ENCODE data around the gene SPIN3. TPM values are rescaled to one million over a fixed set of nuclear protein-coding genes. Genes with fewer than 3 reads are reported as not detected.
"Not testable (repeated sequence)": the region's sequence is repeated elsewhere in the genome, so short reads cannot be mapped to it uniquely, and the experiment has no call there.

SPIN3 gene
- total RNA-seq, 1 experiment from 2014 or later = 15.1 TPM

GRCh38 chrX:57044245-57044644 is 48.9 kb upstream of the SPIN3 start:
- Mint-ChIP-seq H3K27me3 (ENCODE audit: low read depth) (no peaks in the 10 kb centered on the region; the same call in 1 of the 2 replicates), H3K27ac (no peak overlapping the region), H3K36me3 (no peaks in the 10 kb centered on the region), H3K4me1 (no peaks in the 10 kb centered on the region), H3K4me3 (no peak overlapping the region), H3K9me3 (peaks cover 3% of the 10 kb centered on the region)
- no peak for TF ChIP-seq CBFB (CRISPR knock-in tag; IDR thresholded peaks at IDR 0.05; ENCODE audit: low read depth)
- no peak for TF ChIP-seq PRRX2 (CRISPR knock-in tag; IDR thresholded peaks at IDR 0.05)
- TF ChIP-seq ZSCAN18 (CRISPR knock-in tag; IDR thresholded peaks at IDR 0.05) = no peak
- TF ChIP-seq USF2 (CRISPR knock-in tag; IDR thresholded peaks at IDR 0.05) = no peak
- TF ChIP-seq ETV6 (CRISPR knock-in tag; IDR thresholded peaks at IDR 0.05) = no peak
- no peak for TF ChIP-seq PRDM15 (CRISPR knock-in tag; IDR thresholded peaks at IDR 0.05)
- CTCF ChIA-PET = no interaction called here
- POLR2A ChIA-PET = no interaction called here
- no peak for ATAC-seq
- DNase-seq (ENCODE audit: low spot score) = no peak

GRCh38 chrX:57037265-57037664 is 41.9 kb upstream of the SPIN3 start:
- H3K27me3 Mint-ChIP-seq (ENCODE audit: low read depth) = peaks cover 15% of the 10 kb centered on the region
- CTCF ChIA-PET; H3K27ac Mint-ChIP-seq; H3K4me1 Mint-ChIP-seq; POLR2A ChIA-PET; ATAC-seq; H3K36me3 Mint-ChIP-seq; H3K9me3 Mint-ChIP-seq; H3K4me3 Mint-ChIP-seq; DNase-seq (ENCODE audit: low spot score): not testable (repeated sequence)

- TF ChIP-seq EMX1 (CRISPR knock-in tag; IDR thresholded peaks at IDR 0.05) (no peak), NFYB (CRISPR knock-in tag; conservative IDR thresholded peaks at IDR 0.05; ENCODE audit: low read depth) (no peak)
- Mint-ChIP-seq H3K27me3 (ENCODE audit: low read depth) (no peaks in the 10 kb centered on the region), H3K36me3 (peaks cover 43% of the 10 kb centered on the region), H3K27ac (no peak overlapping the region; the same call in 1 of the 2 replicates), H3K4me3 (peak overlapping the region; percentile 93), H3K4me1 (peaks cover 22% of the 10 kb centered on the region), H3K9me3 (no peaks in the 10 kb centered on the region)
- CTCF ChIA-PET = interaction anchor here (1.6 kb wide), 1 partner anchor 16 kb away, joined by 4 read pairs; no protein-coding TSS in a partner anchor
- POLR2A ChIA-PET = interaction anchor here (0.6 to 1.6 kb wide), 2 partner anchors 16 to 127 kb away, joined by 3 to 11 read pairs; partner anchors contain the start of gene SPIN2B
- ATAC-seq (no peak), DNase-seq (ENCODE audit: low spot score) (no peak)
These were observed 718 bp downstream of the SPIN3 start for GRCh38 chrX:56994375-56995270.

- H3K27ac Mint-ChIP-seq = no peak overlapping the region
- peaks cover 66% of the 10 kb centered on the region for H3K36me3 Mint-ChIP-seq
- H3K4me3 Mint-ChIP-seq = no peak overlapping the region
- DNase-seq (ENCODE audit: low spot score) = no peak
- POLR2A ChIA-PET = no interaction called here
- no peaks in the 10 kb centered on the region for H3K27me3 Mint-ChIP-seq (ENCODE audit: low read depth)
- ATAC-seq = no peak
- no peaks in the 10 kb centered on the region for H3K9me3 Mint-ChIP-seq
- CTCF ChIA-PET = no interaction called here
- no peaks in the 10 kb centered on the region for H3K4me1 Mint-ChIP-seq
- TF ChIP-seq ZNF232 (CRISPR knock-in tag; IDR thresholded peaks at IDR 0.05) (no peak), ZBTB21 (CRISPR knock-in tag; IDR thresholded peaks at IDR 0.05; ENCODE audit: borderline replicate concordance) (no peak), TEAD1 (CRISPR knock-in tag; IDR thresholded peaks at IDR 0.05) (no peak), ZNF219 (CRISPR knock-in tag; IDR thresholded peaks at IDR 0.05; ENCODE audit: borderline replicate concordance) (no peak), MXD4 (CRISPR knock-in tag; IDR thresholded peaks at IDR 0.05; ENCODE audit: borderline replicate concordance) (no peak), ESRRA (CRISPR knock-in tag; IDR thresholded peaks at IDR 0.05; ENCODE audit: borderline replicate concordance) (no peak), NR1H2 (CRISPR knock-in tag; IDR thresholded peaks at IDR 0.05) (no peak), PRRX2 (CRISPR knock-in tag; IDR thresholded peaks at IDR 0.05) (no peak), ETV6 (CRISPR knock-in tag; IDR thresholded peaks at IDR 0.05) (no peak), ZMAT4 (CRISPR knock-in tag; IDR thresholded peaks at IDR 0.05) (no peak), IRF1 (CRISPR knock-in tag; IDR thresholded peaks at IDR 0.05) (no peak), ZNF138 (CRISPR knock-in tag; conservative IDR thresholded peaks at IDR 0.05) (no peak), ZNF425 (CRISPR knock-in tag; conservative IDR thresholded peaks at IDR 0.05) (no peak)
These were observed 7.6 kb downstream of the SPIN3 start for GRCh38 chrX:56987741-56988140.
